Sigmoid colon (tissue), 7 donors: ENCODE measurements around the gene SLC9A7. TPM values are rescaled to one million over a fixed set of nuclear protein-coding genes. Genes with fewer than 3 reads are reported as not detected.

Experiments
- DNase-seq: peaks from one replicate; pipeline ENCODE4 v3.0.0-alpha.2; 2019
- H3K27ac ChIP-seq, 4 donors: fragments of 200-600 bp; sonication (generic); one replicate each; pipeline ENCODE4 v1.5.1; 2016 to 2019; ENCODE audit warnings: mild to moderate bottlenecking in 1 of 4
- H3K27me3 ChIP-seq, 3 donors: fragments of 200-600 bp; sonication (generic); one replicate each; pipeline ENCODE4 v1.5.1; 2019; ENCODE audit warnings: mild to moderate bottlenecking in 1 of 3
- H3K36me3 ChIP-seq, 4 donors: fragments of 200-600 bp; sonication (generic); one replicate each; pipeline ENCODE4 v1.5.1; 2016 to 2019
- H3K4me1 ChIP-seq, 4 donors: fragments of 200-600 bp; sonication (generic); one replicate each; pipeline ENCODE4 v1.5.1; 2017 to 2019
- H3K4me3 ChIP-seq, 4 donors: fragments of 200-600 bp; sonication (generic); one replicate each; pipeline ENCODE4 v1.5.1; 2017 to 2019; ENCODE audit warnings: mild to moderate bottlenecking in 2 of 4, moderate library complexity in 1 of 4
- H3K9me3 ChIP-seq, 4 donors: fragments of 200-600 bp in 3 of 4; sonication (generic) in 3 of 4; one replicate each; pipeline versions ENCODE4 v1.5.1 to v1.6.1; 2013 to 2019
- CTCF ChIP-seq, 4 experiments: fragments of 450-650 bp in 3 of 4; fragments of 200-600 bp in 1 of 4; IDR thresholded peaks; one replicate each; pipeline ENCODE4 v1.5.1; 2016 to 2019; ENCODE audit warnings: antibody characterized with exemption in 4 of 4, mild to moderate bottlenecking in 3 of 4, moderate library complexity in 2 of 4
- EP300 ChIP-seq, 4 donors: sonication (generic); formaldehyde crosslinking; IDR thresholded peaks; one replicate each; pipeline ENCODE4 v1.6.1; 2017; ENCODE audit warnings: antibody characterized with exemption in 4 of 4
- POLR2A ChIP-seq, 2 donors: fragments of 450-650 bp; IDR thresholded peaks; one replicate each; pipeline ENCODE4 v1.6.1; 2016; ENCODE audit warnings: antibody characterized with exemption in 2 of 2, mild to moderate bottlenecking in 2 of 2, moderate library complexity in 2 of 2
- POLR2AphosphoS5 ChIP-seq, 4 donors: sonication (generic); formaldehyde crosslinking; IDR thresholded peaks; one replicate each; pipeline ENCODE4 v1.6.1; 2017; ENCODE audit warnings: antibody characterized with exemption in 4 of 4
- WGBS, 2 donors: extraction: QIAGEN DNeasy Blood & Tissue Kit; methylation state at CpG; one replicate each; pipeline ENCODE4 v1.1.7; 2013; 5-methylcytosine and 5-hydroxymethylcytosine counted together
- intact Hi-C: fragments of 100-400 bp; cut with DNase I; formaldehyde crosslinking; loops from one replicate; pipeline ENCODE4 v1.15.1; 2023
- polyA plus RNA-seq, 3 donors: library from polyadenylated mRNA; stranded (reverse); fragments of 200-250 nt; gene quantifications; one replicate each; pipeline ENCODE4 v1.2.3, GENCODE V29; 2013
- total RNA-seq, 4 donors: library from RNA; depleted of rRNA; stranded (reverse); fragments of >200 nt; gene quantifications; one replicate each; pipeline ENCODE4 v1.1.0, GENCODE V29; 2016
- donor health status: healthy with polysubstance abuse.
- donor health status: Bipolar disorder and iron deficiency.
- donor health status: healthy.

Gene SLC9A7
- total and polyA plus RNA-seq, 7 donors: under 0.01 to 8.8 (median 2.9) TPM

- Histone ChIP-seq H3K27me3 (no peaks in the 10 kb centered on the region), H3K9me3 (no peaks in the 10 kb centered on the region), H3K4me3 (no peak overlapping the region), H3K4me1 (no peaks in the 10 kb centered on the region), H3K27ac (no peak overlapping the region), H3K36me3 (no peaks in the 10 kb centered on the region)
- WGBS, 2 donors: 85 to 86% methylated on average over 5 of the region's 5 CpGs
- TF ChIP-seq POLR2AphosphoS5 (IDR thresholded peaks at IDR 0.05) (no peak), EP300 (IDR thresholded peaks at IDR 0.05) (no peak), POLR2A (IDR thresholded peaks at IDR 0.05) (no peak), CTCF (IDR thresholded peaks at IDR 0.05) (no peak)
- intact Hi-C loops: no loop called here
- DNase-seq: no peak
Measured at GRCh38 chrX:46610070-46610658, 148.8 kb downstream of the SLC9A7 start.

- intact Hi-C loops: no loop called here
- no peaks in the 10 kb centered on the region for H3K9me3 ChIP-seq
- WGBS, 2 donors: 93 to 95% methylated on average over 11 of the region's 11 CpGs
- TF ChIP-seq POLR2A (IDR thresholded peaks at IDR 0.05) (no peak), CTCF (IDR thresholded peaks at IDR 0.05) (no peak), POLR2AphosphoS5 (IDR thresholded peaks at IDR 0.05) (no peak), EP300 (IDR thresholded peaks at IDR 0.05) (no peak)
- H3K36me3 ChIP-seq: no peaks in the 10 kb centered on the region
- DNase-seq: no peak
- H3K4me3 ChIP-seq: no peak overlapping the region
- H3K27me3 ChIP-seq: no peaks in the 10 kb centered on the region
- no peak overlapping the region for H3K27ac ChIP-seq
- H3K4me1 ChIP-seq: no peaks in the 10 kb centered on the region
Measured at GRCh38 chrX:46607916-46608315, 151.0 kb downstream of the SLC9A7 start.

- Histone ChIP-seq H3K9me3 (no peaks in the 10 kb centered on the region), H3K27me3 (no peaks in the 10 kb centered on the region), H3K27ac (no peak overlapping the region), H3K36me3 (no peaks in the 10 kb centered on the region), H3K4me3 (no peak overlapping the region), H3K4me1 (no peaks in the 10 kb centered on the region)
- intact Hi-C loops: no loop called here
- no peak for TF ChIP-seq POLR2AphosphoS5 (IDR thresholded peaks at IDR 0.05)
- no peak for TF ChIP-seq POLR2A (IDR thresholded peaks at IDR 0.05)
- TF ChIP-seq CTCF (IDR thresholded peaks at IDR 0.05): no peak
- TF ChIP-seq EP300 (IDR thresholded peaks at IDR 0.05): no peak
- WGBS, 2 donors: 93 to 94% methylated on average over 6 of the region's 6 CpGs
- no peak for DNase-seq
Measured at GRCh38 chrX:46602468-46603102, 156.3 kb downstream of the SLC9A7 start.

GRCh38 chrX:46601283-46601682, 157.6 kb downstream of the SLC9A7 start:
- no peak overlapping the region for H3K4me3 ChIP-seq
- no peaks in the 10 kb centered on the region for H3K27me3 ChIP-seq
- H3K4me1 ChIP-seq: no peaks in the 10 kb centered on the region
- 84 to 85% methylated on average over 6 of the region's 6 CpGs for WGBS, 2 donors
- intact Hi-C loops: no loop called here
- no peak for DNase-seq
- H3K27ac ChIP-seq: no peak overlapping the region
- no peaks in the 10 kb centered on the region for H3K36me3 ChIP-seq
- TF ChIP-seq POLR2AphosphoS5 (IDR thresholded peaks at IDR 0.05) (no peak), CTCF (IDR thresholded peaks at IDR 0.05) (no peak), POLR2A (IDR thresholded peaks at IDR 0.05) (no peak), EP300 (IDR thresholded peaks at IDR 0.05) (no peak)
- H3K9me3 ChIP-seq: no peaks in the 10 kb centered on the region
